ENCODE data around the gene SBK3. TPM values are rescaled to one million over a fixed set of nuclear protein-coding genes. Genes with fewer than 3 reads are reported as not detected.

Gene SBK3, protein sequence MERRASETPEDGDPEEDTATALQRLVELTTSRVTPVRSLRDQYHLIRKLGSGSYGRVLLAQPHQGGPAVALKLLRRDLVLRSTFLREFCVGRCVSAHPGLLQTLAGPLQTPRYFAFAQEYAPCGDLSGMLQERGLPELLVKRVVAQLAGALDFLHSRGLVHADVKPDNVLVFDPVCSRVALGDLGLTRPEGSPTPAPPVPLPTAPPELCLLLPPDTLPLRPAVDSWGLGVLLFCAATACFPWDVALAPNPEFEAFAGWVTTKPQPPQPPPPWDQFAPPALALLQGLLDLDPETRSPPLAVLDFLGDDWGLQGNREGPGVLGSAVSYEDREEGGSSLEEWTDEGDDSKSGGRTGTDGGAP
- polyA plus RNA-seq (not detected in 3 replicates), polyA minus RNA-seq (not detected in 3 replicates)
- polyA plus RNA-seq (2011; ENCODE audit: low read depth): not detected
- not detected in 2 replicates for polyA plus RNA-seq (2011; cell fraction: cytosol; rRNA removed)
- polyA plus RNA-seq (2011; cell fraction: nucleus; rRNA removed): not detected in 2 replicates
- not detected in 2 replicates for polyA plus RNA-seq (2012; ENCODE audit: low replicate concordance)
- polyA minus RNA-seq (2011; cell fraction: cytosol; rRNA and poly(A)+ RNA removed): not detected
- not detected in 2 replicates for polyA minus RNA-seq (2011; cell fraction: nucleus; rRNA and poly(A)+ RNA removed)

- FAIRE-seq: no peak
- Histone ChIP-seq H3K27ac (ENCODE audit: control insufficient read depth, insufficient read depth, low read length) (no peak within 1 kb of the TSS), H2AFZ (ENCODE audit: control insufficient read depth, low read length) (no peak within 1 kb of the TSS), H3K79me2 (ENCODE audit: control insufficient read depth, insufficient read depth, low read length) (no peaks in the 10 kb centered on the region), H3K27me3 (ENCODE audit: control insufficient read depth, extremely low read depth, insufficient read depth, low read length) (no peaks in the 10 kb centered on the region), H3K36me3 (ENCODE audit: control insufficient read depth in 2 of 2, extremely low read depth in 1 of 2, insufficient read depth in 2 of 2, low read length in 2 of 2) (no peaks in the 10 kb centered on the region), H3K4me3 (ENCODE audit: control insufficient read depth in 2 of 3, extremely low read depth in 1 of 3, insufficient read depth in 2 of 3, low read depth in 1 of 3, low read length in 3 of 3) (no peak within 1 kb of the TSS), H3K9me1 (ENCODE audit: control insufficient read depth, extremely low read depth, insufficient read depth, low read length) (no peaks in the 10 kb centered on the region), H3K4me1 (ENCODE audit: control insufficient read depth, extremely low read depth, insufficient read depth, low read length) (peaks cover 3% of the 10 kb centered on the region), H3K4me2 (ENCODE audit: control insufficient read depth, extremely low read depth, insufficient read depth, low read depth, low read length) (no peak within 1 kb of the TSS), H3K9me3 (ENCODE audit: control insufficient read depth, low read depth, low read length) (no peaks in the 10 kb centered on the region), H3K9ac (ENCODE audit: control insufficient read depth, extremely low read depth, insufficient read depth, low read length) (no peak within 1 kb of the TSS), H4K20me1 (ENCODE audit: control insufficient read depth, extremely low read depth, insufficient read depth, low read length) (no peaks in the 10 kb centered on the region)
- DNase-seq (ENCODE audit: low read depth, low spot score): no peak
- TF ChIP-seq EZH2 (IDR thresholded peaks at IDR 0.05; ENCODE audit: low read length): no peak
- TF ChIP-seq, protein P1, sequence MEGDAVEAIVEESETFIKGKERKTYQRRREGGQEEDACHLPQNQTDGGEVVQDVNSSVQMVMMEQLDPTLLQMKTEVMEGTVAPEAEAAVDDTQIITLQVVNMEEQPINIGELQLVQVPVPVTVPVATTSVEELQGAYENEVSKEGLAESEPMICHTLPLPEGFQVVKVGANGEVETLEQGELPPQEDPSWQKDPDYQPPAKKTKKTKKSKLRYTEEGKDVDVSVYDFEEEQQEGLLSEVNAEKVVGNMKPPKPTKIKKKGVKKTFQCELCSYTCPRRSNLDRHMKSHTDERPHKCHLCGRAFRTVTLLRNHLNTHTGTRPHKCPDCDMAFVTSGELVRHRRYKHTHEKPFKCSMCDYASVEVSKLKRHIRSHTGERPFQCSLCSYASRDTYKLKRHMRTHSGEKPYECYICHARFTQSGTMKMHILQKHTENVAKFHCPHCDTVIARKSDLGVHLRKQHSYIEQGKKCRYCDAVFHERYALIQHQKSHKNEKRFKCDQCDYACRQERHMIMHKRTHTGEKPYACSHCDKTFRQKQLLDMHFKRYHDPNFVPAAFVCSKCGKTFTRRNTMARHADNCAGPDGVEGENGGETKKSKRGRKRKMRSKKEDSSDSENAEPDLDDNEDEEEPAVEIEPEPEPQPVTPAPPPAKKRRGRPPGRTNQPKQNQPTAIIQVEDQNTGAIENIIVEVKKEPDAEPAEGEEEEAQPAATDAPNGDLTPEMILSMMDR (optimal IDR thresholded peaks at IDR 0.05 in 1 of 3, IDR thresholded peaks at IDR 0.05 in 1 of 3, conservative IDR thresholded peaks at IDR 0.05 in 1 of 3; ENCODE audit: extremely low read depth in 1 of 3, insufficient read depth in 2 of 3, low read length in 3 of 3): no peak
- dilution Hi-C loops (cut with MboI; ENCODE audit: extremely low pct_ligation_motif_present, low sequenced_read_pairs): no loop called here
Measured at GRCh38 chr19:55545443-55545842, at the start of gene SBK3. Gene SBK3, minus strand, starts transcription at chr19:55545543. Its CDS starts 0 bp downstream, at chr19:55545543.

DNA sequence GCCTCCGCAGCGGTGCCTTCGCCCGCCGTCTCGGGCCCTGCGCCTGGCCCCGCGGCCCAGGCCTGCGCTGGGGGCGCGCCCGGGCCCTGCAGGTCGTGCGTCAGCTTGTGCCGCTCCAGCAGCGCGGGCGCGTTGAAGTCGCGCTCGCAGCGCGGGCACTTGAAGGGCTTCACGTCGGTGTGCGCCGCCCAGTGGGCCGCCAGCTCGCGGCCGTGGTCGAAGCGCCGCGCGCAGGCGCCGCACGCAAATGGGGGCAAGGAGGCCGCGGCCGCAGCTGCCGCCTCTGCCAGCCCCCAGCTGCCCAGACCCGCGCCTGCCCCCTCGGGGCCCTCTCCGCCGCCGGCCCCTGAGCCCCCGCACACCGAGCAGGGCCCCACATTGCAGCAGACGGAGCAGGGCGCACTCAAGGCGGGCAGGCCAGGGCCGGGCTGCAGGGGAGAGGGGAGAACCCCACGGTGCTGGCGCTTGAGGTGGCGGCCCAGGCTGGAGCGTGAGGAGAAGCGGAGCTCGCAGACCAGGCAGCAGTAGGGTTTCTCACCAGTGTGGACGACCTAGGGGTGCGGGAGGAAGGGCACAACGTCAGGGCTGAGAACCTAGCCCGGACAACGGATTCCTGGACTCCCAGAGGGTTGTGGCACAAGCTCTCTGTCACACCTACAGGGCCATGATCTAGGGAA lies 47.9 kb upstream of the SBK3 start:
- no peak overlapping the region for H3K27ac ChIP-seq (ENCODE audit: control insufficient read depth, insufficient read depth, low read length)
- peaks cover 5 to 13% of the 10 kb centered on the region in 2 experiments for H3K36me3 ChIP-seq (ENCODE audit: control insufficient read depth in 2 of 2, extremely low read depth in 1 of 2, insufficient read depth in 2 of 2, low read length in 2 of 2)
- H3K4me1 ChIP-seq (ENCODE audit: control insufficient read depth, extremely low read depth, insufficient read depth, low read length): no peaks in the 10 kb centered on the region
- H3K4me3 ChIP-seq (ENCODE audit: control insufficient read depth in 2 of 3, extremely low read depth in 1 of 3, insufficient read depth in 2 of 3, low read depth in 1 of 3, low read length in 3 of 3): no peak overlapping the region
- no peak for TF ChIP-seq EZH2 (IDR thresholded peaks at IDR 0.05; ENCODE audit: low read length)
- TF ChIP-seq, protein P1 (optimal IDR thresholded peaks at IDR 0.05 in 1 of 3, IDR thresholded peaks at IDR 0.05 in 1 of 3, conservative IDR thresholded peaks at IDR 0.05 in 1 of 3; ENCODE audit: extremely low read depth in 1 of 3, insufficient read depth in 2 of 3, low read length in 3 of 3): no peak
- no peaks in the 10 kb centered on the region for H3K27me3 ChIP-seq (ENCODE audit: control insufficient read depth, extremely low read depth, insufficient read depth, low read length)
- H3K9ac ChIP-seq (ENCODE audit: control insufficient read depth, extremely low read depth, insufficient read depth, low read length): no peak overlapping the region
- FAIRE-seq: no peak
- H4K20me1 ChIP-seq (ENCODE audit: control insufficient read depth, extremely low read depth, insufficient read depth, low read length): no peaks in the 10 kb centered on the region
- no peak overlapping the region for H3K4me2 ChIP-seq (ENCODE audit: control insufficient read depth, extremely low read depth, insufficient read depth, low read depth, low read length)
- no peak overlapping the region for H2AFZ ChIP-seq (ENCODE audit: control insufficient read depth, low read length)
- dilution Hi-C loops (cut with MboI; ENCODE audit: extremely low pct_ligation_motif_present, low sequenced_read_pairs): no loop called here
- H3K79me2 ChIP-seq (ENCODE audit: control insufficient read depth, insufficient read depth, low read length): no peaks in the 10 kb centered on the region
- DNase-seq (ENCODE audit: low read depth, low spot score): no peak
- H3K9me1 ChIP-seq (ENCODE audit: control insufficient read depth, extremely low read depth, insufficient read depth, low read length): no peaks in the 10 kb centered on the region
- no peaks in the 10 kb centered on the region for H3K9me3 ChIP-seq (ENCODE audit: control insufficient read depth, low read depth, low read length)

Measured in keratinocyte (primary cell).